GM18519 (cell line): ENCODE data around the gene KIF26B.

Source experiments
- ATAC-seq: cut with Tn5 transposase; IDR thresholded peaks from one replicate; pipeline ENCODE4 v1.9.1; 2021; ENCODE audit warnings: mild to moderate bottlenecking, moderate library complexity; ENCODE audit not compliant: unreplicated experiment, low FRiP score

The KIF26B gene

GRCh38 chr1:245579881-245580280, 425.1 kb downstream of the KIF26B start:
- no peak for ATAC-seq

DNA sequence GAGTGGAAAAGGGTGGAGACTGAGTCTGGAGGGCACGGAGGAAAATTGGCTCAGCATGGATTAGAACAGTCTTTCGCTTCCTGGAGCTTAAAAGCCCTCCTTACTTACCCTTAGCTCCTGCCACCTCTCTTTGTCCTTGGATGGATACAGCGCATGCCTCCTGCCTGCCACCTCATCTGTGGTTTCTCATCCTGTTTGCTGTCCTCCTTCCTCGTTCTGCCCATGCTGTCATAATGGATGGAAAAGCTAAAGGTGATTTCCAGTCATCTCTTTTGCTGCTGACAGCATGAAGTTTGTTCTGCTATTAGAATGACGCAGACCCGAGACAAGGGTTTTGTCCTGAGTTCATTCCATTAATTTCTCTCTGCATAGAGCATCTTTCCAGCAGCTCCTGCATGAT, 425.9 kb downstream of the KIF26B start:
- no peak for ATAC-seq

DNA sequence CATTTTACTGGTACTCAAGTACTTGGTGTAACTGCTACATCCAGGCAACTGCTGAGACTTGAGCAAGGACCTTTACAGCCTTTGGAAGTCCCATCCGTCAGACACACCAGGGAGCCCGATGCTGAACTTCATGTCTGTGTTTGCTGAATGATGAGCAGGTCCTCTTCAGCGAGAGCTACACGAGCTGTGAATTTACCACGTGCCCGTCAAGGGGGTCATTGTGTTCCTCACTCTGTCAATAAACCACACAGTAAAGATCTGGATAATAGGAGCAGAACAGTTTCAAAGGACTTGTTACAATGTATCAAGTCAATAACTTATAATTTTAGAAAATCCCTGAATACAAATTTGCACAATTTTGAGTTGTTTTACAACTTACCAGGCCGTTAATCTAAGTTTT, 427.2 kb downstream of the KIF26B start:
- ATAC-seq: no peak

GRCh38 chr1:245583081-245583480, 428.3 kb downstream of the KIF26B start:
- ATAC-seq: no peak

DNA sequence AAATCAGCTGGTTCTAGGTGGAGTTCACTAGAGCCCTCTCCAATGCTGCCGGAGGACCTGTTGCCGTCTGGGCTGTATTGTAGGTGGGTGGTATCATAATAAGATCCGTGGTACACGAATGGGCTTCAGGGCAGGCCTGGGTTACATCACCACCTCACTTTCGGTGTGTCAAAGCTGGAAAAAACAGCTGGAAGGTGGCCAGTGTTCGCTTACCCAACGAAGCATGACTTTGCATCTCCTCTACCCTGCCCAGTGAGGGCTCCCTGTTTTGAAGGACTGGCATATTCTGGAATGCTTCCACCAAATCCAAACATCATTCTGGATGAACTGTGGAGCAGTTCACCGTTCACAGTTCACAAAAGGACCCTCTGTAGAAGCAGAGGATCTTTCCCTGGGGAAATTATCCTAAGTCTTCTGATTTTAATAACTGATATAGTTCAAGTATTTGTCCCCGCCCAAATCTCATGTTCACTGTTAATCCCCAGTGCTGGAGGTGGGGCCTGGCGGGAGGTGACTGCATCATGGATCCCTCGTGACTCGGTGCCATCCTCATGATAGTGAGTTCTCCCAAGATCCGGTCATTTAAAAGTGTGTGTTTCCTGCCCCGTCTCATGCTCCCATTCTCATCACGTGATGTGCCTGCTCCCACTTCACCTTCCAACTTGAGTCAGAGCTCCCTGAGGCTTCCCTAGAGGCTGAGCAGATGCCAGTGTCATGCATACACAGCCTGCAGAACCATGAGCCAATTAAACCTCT, 429.0 kb downstream of the KIF26B start:
- ATAC-seq: no peak

- ATAC-seq: no peak
Measured at GRCh38 chr1:245585252-245585959, 430.6 kb downstream of the KIF26B start.

DNA sequence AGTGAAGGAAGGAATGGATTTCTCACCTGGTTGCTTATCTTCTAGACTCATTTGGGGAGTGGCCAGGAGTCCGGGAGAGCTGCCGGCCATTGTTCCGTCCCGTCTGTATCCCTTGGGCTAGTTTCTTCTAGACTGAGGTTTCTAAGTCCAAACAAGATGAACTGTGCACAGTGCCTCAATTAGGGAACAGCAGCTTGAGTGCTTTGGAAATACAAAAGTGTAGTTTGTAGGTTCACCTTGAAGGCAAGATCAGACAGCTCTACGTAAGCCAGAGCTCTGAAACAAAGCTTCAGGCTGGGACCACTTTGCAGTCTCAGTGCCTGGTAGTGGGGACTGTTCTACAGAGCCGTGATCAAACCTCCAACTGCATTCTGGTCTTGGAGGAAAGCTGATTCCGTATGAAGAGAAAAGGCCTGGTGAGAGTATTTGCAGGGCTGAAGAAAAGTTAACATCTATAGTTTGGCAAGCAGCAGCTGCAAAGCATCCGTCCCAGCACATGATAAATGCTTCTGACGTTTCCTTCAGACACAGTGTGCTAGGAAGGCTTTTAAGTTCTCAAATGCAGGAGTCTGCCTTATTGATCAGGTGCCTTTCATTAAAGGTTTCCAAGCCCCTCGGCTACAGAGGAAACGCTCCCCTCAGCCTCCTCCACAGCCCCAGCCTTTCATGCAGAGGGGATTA, 432.8 kb downstream of the KIF26B start:
- ATAC-seq: no peak

DNA sequence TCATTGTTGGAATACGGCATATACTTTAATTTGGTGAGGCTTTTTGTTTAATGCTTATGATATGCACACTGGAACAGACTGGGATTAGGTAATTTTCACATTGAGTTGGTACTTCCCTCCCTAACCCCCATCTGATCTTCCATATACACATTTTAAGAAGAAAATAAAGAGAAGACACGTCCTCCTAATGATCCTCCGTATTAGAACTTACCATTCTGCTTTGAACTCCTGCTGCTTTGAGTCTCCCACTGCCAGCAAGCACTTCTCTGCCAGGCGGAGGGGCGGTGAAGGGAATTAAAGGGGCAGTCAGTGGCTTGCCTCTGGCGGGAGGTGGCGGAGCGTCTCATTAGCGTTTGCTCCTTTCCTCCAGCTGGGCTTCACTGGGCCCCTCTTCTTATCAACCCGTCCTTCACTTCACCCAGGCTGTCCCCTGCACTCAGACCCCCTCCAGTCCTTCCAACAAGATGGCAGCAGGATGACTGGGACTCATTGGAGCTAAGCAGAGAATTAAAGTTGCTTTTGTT, 433.4 kb downstream of the KIF26B start:
- ATAC-seq: no peak

GRCh38 chr1:245589316-245589715, 434.5 kb downstream of the KIF26B start:
- ATAC-seq: no peak

DNA sequence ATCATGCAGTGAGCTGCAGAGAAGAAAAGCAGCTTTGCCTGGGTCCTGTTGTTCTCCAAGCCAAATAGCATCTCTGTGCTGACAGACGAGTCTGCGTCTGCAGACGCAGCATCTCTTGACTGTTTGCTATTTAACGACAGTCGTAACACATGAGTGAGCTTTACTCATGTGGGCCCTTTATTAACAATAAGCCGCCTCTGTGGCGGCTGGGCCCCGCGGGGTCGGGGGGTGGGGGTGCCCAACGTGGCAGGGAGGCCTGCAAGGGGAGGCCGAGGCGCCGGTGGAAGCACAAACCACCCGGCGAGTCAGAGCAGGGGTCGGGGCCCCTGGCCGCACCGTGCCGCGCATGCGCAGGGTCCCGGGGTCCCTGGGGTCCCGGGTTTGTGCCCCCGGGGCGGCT, 435.1 kb downstream of the KIF26B start:
- ATAC-seq: no peak

DNA sequence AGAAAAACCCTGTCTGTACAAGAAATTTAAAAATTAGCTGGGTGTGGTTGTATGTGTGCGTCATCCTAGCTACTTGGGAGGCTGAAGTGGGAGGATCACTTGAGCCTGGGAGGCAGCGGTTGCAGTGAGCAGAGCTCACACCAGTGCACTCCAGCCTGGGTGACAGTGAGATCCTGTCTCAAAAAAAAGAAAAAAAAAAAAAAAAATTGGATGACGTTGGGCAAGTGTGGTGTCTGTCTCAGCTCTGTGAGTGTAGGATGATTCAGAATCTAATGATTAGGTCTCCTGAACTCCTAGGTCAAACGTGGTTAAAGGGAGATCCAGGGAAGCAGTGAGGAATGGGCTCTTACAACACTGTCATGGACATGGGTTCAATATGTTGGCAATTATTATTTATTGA, 435.9 kb downstream of the KIF26B start:
- ATAC-seq: no peak

DNA sequence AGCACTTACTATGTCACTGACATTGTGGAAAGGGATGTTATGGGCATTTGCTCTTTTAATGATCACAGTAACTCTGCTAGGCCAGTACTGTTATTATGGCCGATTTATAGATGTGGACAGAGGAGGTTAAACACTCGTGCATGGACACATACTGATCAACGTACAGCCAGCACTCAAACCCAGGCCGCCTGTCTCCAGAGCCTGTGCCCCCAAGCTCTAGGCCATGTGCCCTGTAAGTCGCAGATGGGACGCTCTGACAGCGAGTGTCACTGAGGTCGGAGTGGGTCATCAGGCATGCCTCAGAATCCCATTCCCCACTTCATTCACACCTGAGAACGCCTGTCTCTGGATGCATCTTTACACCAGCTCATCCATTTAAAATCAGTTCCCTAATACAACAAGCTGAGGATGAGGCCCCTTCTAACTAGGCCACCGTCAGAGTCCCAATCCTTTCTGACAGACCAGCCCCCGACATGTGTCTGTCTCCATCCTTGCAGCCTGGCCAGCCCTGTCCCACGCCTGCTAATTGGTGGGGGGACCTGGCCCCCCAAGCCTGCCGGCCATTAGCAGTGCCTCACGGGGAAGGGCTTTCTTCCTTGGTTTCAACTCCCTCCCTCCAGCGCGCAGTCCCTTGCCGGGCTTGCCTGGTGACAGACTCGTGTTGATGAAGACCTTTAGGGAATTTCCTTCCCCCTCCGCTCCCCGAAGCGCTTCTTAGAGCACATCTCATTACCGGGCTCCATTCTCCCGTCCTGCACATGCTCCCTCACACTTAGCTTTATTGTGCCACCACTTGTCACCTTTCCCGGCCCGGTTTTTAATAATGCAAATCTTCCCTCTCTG, 436.8 kb downstream of the KIF26B start:
- no peak for ATAC-seq

DNA sequence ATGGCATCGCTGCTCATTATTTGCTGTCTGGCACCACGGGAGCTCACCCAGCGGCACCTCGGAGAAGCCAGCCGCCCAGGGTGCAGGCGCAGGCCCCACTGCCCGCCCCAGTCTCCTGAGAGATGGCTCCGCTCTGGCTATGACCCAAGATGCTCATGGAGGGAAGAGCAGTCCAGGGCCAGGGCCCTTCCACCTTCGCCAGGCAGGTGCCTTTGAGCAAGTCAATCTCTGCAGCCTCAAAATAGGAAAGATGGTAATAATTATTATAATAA, 437.3 kb downstream of the KIF26B start:
- no peak for ATAC-seq

DNA sequence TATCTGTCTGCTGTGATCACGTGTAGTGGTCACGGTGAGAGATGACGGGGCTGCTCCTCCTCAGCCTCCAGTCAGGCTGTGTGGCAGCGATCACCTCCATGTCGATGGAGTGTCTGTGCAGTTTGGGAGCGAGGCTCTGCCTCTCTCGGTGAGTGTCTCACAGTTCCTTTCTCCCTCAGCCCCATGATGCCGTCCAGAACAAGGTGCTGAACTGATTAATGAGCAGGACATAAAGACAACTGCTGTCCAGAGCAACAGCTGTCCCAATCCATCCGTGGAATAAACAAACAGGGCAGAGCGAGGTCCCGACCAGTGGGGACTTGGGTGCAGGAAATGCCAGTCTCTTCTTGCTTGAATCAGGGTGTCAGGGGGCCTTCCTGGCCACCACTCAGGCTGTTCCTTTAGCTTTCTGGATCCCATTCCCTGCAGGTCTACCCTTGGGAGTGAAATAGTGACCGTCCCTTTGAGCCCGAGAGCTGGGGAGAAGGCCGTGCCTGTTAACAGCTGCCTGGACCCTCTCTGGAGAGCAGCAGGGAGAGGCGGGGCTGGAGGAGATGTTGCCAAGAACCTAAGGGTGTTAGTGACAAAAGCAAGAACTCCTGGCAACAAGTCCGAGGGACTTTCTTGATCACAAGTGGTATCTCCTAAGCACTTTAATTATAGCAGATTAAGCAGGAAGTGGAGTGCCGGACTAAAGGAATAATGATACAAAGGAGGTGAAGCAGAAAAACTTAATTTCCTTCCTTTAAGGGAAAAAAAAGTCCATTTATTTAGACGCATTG, 443.9 kb downstream of the KIF26B start:
- ATAC-seq: no peak

GRCh38 chr1:245599371-245600174, 444.8 kb downstream of the KIF26B start:
- ATAC-seq: no peak

DNA sequence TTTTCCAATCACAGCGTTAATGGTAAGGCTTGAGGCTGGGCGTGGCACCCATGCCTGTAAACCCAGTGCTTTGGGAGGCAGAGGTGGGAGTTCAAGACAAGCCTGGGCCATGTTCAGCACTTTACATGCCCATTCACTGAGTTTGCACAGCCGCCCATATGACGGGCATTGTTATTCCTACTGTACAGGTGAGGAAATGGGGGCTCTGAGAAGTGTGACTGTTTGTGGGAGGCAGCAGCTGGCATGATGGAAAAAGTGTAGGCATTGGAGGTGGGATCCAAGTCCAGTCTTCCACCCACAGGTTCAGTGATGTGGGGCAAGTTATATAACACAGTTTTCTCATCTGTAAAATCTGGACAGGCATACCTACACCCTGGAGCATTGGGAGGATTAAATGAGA, 445.9 kb downstream of the KIF26B start:
- ATAC-seq: no peak

DNA sequence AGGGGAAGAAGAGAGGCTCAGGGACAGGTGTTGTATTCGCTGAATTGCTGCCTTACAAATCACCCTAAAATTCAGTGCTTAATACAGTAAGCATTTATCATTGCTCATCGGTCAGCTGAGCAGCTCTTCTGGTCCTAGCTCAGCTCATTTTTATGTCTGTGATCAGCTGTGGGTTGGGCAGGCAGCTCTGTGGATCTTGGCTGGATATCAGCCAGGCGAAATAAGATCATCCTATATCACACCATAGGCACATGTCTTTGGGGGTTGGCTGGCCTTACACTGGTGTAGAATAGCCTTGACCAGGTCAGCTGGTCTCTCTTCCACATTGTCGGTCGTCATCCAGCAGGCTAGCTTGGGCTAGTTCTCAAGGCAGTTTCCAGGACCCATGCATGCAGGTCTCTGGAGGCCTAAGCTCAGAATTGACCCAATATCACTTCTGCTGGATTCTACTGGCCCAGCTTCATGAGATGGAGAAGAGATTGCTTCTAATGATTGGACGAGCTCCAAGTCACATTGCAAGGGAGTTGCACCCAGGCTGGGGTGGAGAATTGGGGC, 448.6 kb downstream of the KIF26B start:
- no peak for ATAC-seq

GRCh38 chr1:245604979-245605378, 450.2 kb downstream of the KIF26B start:
- no peak for ATAC-seq
